Measurements from ENCODE around the gene SEH1L.

Gene SEH1L

GRCh38 chr18:12911025-12911928 is 36.5 kb upstream of the SEH1L start:
- Histone ChIP-seq H3K79me2 (ENCODE audit: insufficient read depth, low read length) (no peaks in the 10 kb centered on the region), H4K20me1 (ENCODE audit: insufficient read depth, low read length) (no peaks in the 10 kb centered on the region), H3K9me3 (ENCODE audit: low read length) (peaks cover 4% of the 10 kb centered on the region; the same call in 1 of the 2 replicates), H3K4me1 (ENCODE audit: insufficient read depth, low read length, severe bottlenecking) (peaks cover 10% of the 10 kb centered on the region), H2AFZ (ENCODE audit: low read length) (no peak overlapping the region), H3K4me3 (ENCODE audit: low read depth, low read length, poor library complexity, severe bottlenecking) (peak overlapping the region; percentile 44), H3K9ac (ENCODE audit: low read length) (no peak overlapping the region; the same call in 1 of the 2 replicates), H3K4me2 (ENCODE audit: low read length) (peak overlapping the region; percentile 53), H3K9me2 (ENCODE audit: low read depth, low read length) (no peaks in the 10 kb centered on the region), H3K27ac (ENCODE audit: low read depth, low read length, poor library complexity, severe bottlenecking) (no peak overlapping the region), H3F3A (ENCODE audit: insufficient read depth, low read length) (no peaks in the 10 kb centered on the region), H3K36me3 (ENCODE audit: insufficient read depth, low read length) (no peaks in the 10 kb centered on the region; the same call in 1 of the 2 replicates), H3K27me3 (ENCODE audit: insufficient read depth, low read length) (peaks cover 14% of the 10 kb centered on the region; the same call in 1 of the 2 replicates)
- TF ChIP-seq CTCF (IDR thresholded peaks at IDR 0.05; ENCODE audit: low read length) (no peak), EZH2 (IDR thresholded peaks at IDR 0.05; ENCODE audit: borderline replicate concordance, low read length) (no peak)

- no peak overlapping the region for H3K27ac ChIP-seq (ENCODE audit: low read depth, low read length, poor library complexity, severe bottlenecking)
- no peak overlapping the region for H3K4me3 ChIP-seq (ENCODE audit: low read depth, low read length, poor library complexity, severe bottlenecking)
- no peaks in the 10 kb centered on the region; the same call in 1 of the 2 replicates for H3K36me3 ChIP-seq (ENCODE audit: insufficient read depth, low read length)
- no peaks in the 10 kb centered on the region for H3K9me2 ChIP-seq (ENCODE audit: low read depth, low read length)
- peaks cover 4% of the 10 kb centered on the region; the same call in 1 of the 2 replicates for H3K9me3 ChIP-seq (ENCODE audit: low read length)
- no peaks in the 10 kb centered on the region for H3K79me2 ChIP-seq (ENCODE audit: insufficient read depth, low read length)
- H3F3A ChIP-seq (ENCODE audit: insufficient read depth, low read length): no peaks in the 10 kb centered on the region
- 0 out of 2 replicates have a peak, but pooled peaks cover 6% of the 10 kb centered on the region for H3K27me3 ChIP-seq (ENCODE audit: insufficient read depth, low read length)
- H4K20me1 ChIP-seq (ENCODE audit: insufficient read depth, low read length): no peaks in the 10 kb centered on the region
- peaks cover 10% of the 10 kb centered on the region for H3K4me1 ChIP-seq (ENCODE audit: insufficient read depth, low read length, severe bottlenecking)
- H2AFZ ChIP-seq (ENCODE audit: low read length): no peak overlapping the region
- no peak overlapping the region for H3K4me2 ChIP-seq (ENCODE audit: low read length)
- TF ChIP-seq CTCF (IDR thresholded peaks at IDR 0.05; ENCODE audit: low read length) (no peak), EZH2 (IDR thresholded peaks at IDR 0.05; ENCODE audit: borderline replicate concordance, low read length) (no peak)
- H3K9ac ChIP-seq (ENCODE audit: low read length): no peak overlapping the region
Measured at GRCh38 chr18:12911929-12912703, 35.7 kb upstream of the SEH1L start.

- Histone ChIP-seq H3K27ac (ENCODE audit: low read depth, low read length, poor library complexity, severe bottlenecking) (no peak overlapping the region), H3K4me3 (ENCODE audit: low read depth, low read length, poor library complexity, severe bottlenecking) (no peak overlapping the region), H3K79me2 (ENCODE audit: insufficient read depth, low read length) (no peaks in the 10 kb centered on the region), H3K9me3 (ENCODE audit: low read length) (no peaks in the 10 kb centered on the region), H3F3A (ENCODE audit: insufficient read depth, low read length) (no peaks in the 10 kb centered on the region), H3K27me3 (ENCODE audit: insufficient read depth, low read length) (no peaks in the 10 kb centered on the region), H3K9me2 (ENCODE audit: low read depth, low read length) (no peaks in the 10 kb centered on the region), H3K4me1 (ENCODE audit: insufficient read depth, low read length, severe bottlenecking) (no peaks in the 10 kb centered on the region), H4K20me1 (ENCODE audit: insufficient read depth, low read length) (no peaks in the 10 kb centered on the region), H3K9ac (ENCODE audit: low read length) (no peak overlapping the region), H3K36me3 (ENCODE audit: insufficient read depth, low read length) (no peaks in the 10 kb centered on the region), H3K4me2 (ENCODE audit: low read length) (0 out of 2 replicates have a peak overlapping the region, but pooled peaks have one; percentile 0), H2AFZ (ENCODE audit: low read length) (no peak overlapping the region)
- TF ChIP-seq EZH2 (IDR thresholded peaks at IDR 0.05; ENCODE audit: borderline replicate concordance, low read length) (no peak), CTCF (IDR thresholded peaks at IDR 0.05; ENCODE audit: low read length) (no peak)
Measured at GRCh38 chr18:12921178-12921577, 26.6 kb upstream of the SEH1L start.
